Large intestine (tissue), 3 donors: Measurements from ENCODE around the gene CUL1. TPM values are rescaled to one million over a fixed set of nuclear protein-coding genes. Genes with fewer than 3 reads are reported as not detected.

Experiments used
- DNase-seq, 2 donors: peaks; one replicate each; pipeline versions ENCODE4 v3.0.0 to v3.0.0-alpha.2; 2013
- H3K27ac ChIP-seq: one replicate; pipeline ENCODE4 v1.5.1; 2013; ENCODE audit warnings: low read length
- H3K27me3 ChIP-seq: 2 replicates; pipeline ENCODE4 v1.6.1; 2013; ENCODE audit warnings: low read length; ENCODE audit not compliant: control insufficient read depth, insufficient read depth
- H3K36me3 ChIP-seq: 2 replicates; pipeline ENCODE4 v1.6.1; 2013; ENCODE audit warnings: low read length; ENCODE audit not compliant: control insufficient read depth, insufficient read depth
- H3K4me1 ChIP-seq: one replicate; pipeline ENCODE4 v1.6.1; 2013; ENCODE audit warnings: low read length; ENCODE audit not compliant: control insufficient read depth, insufficient read depth
- H3K4me3 ChIP-seq: one replicate; pipeline ENCODE4 v1.5.1; 2013; ENCODE audit warnings: low read length
- H3K9me3 ChIP-seq: one replicate; pipeline ENCODE4 v1.6.1; 2013; ENCODE audit warnings: mild to moderate bottlenecking, low read depth, low read length, moderate library complexity; ENCODE audit not compliant: control insufficient read depth
- WGBS: methylation state at CpG from one replicate; pipeline ENCODE4 v1.1.5; 2013; ENCODE audit warnings: low lambda C conversion rate; ENCODE audit not compliant: insufficient coverage; 5-methylcytosine and 5-hydroxymethylcytosine counted together
- polyA plus RNA-seq: library from polyadenylated mRNA; unstranded; fragments of 120-200 nt; gene quantifications from one replicate; pipeline ENCODE4 v1.2.1, GENCODE V29; 2013

Gene CUL1
- polyA plus RNA-seq, 1 donor: 43.7 TPM

DNA sequence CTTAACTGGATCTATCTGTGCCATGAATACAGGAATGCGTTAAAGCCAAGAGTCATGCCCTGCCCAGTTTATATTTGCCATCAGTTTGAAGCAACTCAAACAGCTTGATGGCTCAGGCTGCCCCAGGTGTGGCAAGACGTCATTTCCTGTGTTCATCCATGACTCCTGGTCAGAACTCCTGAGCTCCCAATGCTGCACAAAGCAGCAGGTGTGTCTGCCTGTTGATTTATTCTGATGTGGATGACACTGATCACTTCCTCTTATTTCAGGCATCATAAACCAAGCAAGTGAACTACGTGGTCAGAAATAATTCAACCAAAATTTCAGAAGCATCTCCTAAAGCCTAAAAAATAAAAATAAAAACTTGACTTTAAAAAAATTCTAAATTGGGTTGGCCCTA is 116.9 kb downstream of the CUL1 start:
- Histone ChIP-seq H3K27ac (no peak overlapping the region), H3K4me3 (no peak overlapping the region), H3K4me1 (no peaks in the 10 kb centered on the region), H3K27me3 (no peaks in the 10 kb centered on the region), H3K36me3 (peaks cover 44% of the 10 kb centered on the region), H3K9me3 (no peaks in the 10 kb centered on the region)
- peak in 1 of 2 donors; percentile 9 for DNase-seq
- WGBS: 90% methylated on average over 2 of the region's 3 CpGs

DNA sequence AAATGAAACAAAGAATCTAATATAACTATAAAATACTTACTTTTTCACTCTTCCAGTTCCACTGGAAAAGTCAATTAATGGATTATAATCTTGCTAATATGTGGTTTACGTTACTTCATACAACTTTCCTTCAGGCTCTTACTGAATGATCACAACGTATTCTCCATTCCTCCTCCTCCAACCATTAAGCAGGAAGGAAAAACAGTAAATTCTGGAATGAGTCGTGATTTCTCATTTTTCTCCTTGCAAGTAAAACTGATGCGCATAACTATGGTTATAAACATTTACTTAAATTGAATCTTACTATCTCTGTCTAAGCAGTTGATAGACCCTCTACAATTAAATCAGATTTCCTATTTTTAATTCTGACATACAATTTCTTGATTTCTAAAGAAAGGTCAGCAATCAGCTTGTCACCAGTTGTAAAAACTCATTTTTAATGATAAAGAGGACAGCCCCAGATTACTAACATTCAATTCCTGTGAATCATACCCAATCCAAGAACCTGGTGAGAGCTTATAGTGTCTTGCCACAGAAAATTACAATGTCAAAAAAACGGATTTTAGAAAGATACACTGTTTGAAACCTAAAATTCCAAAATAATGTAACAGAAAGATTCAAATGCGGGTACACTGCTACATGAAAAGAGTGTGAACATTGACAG is 121.1 kb downstream of the CUL1 start:
- 87% methylated on average over 4 of the region's 6 CpGs for WGBS

DNA sequence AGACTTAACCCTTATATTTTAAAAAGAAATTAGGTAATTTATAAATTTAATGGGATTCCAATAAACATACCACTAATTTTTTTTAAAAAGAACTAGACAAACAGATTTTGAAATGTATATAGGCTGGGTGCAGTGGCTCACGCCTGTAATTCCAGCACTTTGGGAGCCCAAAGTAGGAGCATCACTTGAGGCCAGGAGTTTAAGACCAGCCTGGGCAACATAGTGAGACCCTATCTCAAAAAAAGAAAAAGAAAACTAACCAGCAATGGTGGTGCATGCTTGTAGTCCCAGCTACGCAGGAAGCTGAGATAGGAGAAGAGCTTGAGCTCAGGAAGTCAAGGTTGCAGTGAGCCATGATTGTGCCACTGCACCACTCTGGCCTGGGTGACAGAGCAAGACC is 122.7 kb downstream of the CUL1 start:
- DNase-seq: no peak
- H3K27ac ChIP-seq: no peak overlapping the region
- no peaks in the 10 kb centered on the region for H3K9me3 ChIP-seq
- no CpG with 5 or more reads among the region's 2 CpGs for WGBS
- no peak overlapping the region for H3K4me3 ChIP-seq
- no peaks in the 10 kb centered on the region for H3K27me3 ChIP-seq
- H3K36me3 ChIP-seq: peaks cover 17% of the 10 kb centered on the region
- H3K4me1 ChIP-seq: no peaks in the 10 kb centered on the region

More for the DNA sequence above, 121.1 kb downstream of the CUL1 start:
- Histone ChIP-seq H3K27me3 (no peaks in the 10 kb centered on the region), H3K27ac (no peak overlapping the region), H3K4me1 (no peaks in the 10 kb centered on the region), H3K9me3 (no peaks in the 10 kb centered on the region), H3K36me3 (peaks cover 25% of the 10 kb centered on the region), H3K4me3 (no peak overlapping the region)
- no peak for DNase-seq

DNA sequence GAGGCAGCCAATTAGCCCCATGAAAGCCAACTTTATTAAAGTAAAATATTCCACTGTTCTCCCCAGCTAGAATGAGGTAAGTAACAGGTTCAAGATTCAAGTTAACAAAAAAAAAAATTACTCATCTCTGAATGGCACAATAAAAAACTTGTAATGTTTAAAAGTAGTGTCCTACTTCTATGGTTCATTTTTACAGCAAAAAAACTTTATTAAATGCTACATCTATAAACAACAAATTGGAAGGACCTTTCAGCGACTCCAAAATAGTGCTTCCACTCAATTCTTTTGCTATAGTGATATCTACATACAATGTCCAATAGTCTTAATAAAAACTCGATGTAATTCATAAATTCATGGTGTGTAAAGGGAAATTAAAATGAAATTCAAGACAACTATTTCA is 126.2 kb downstream of the CUL1 start:
- WGBS: 100% methylated on average over 1 of the region's 2 CpGs
- Histone ChIP-seq H3K9me3 (no peaks in the 10 kb centered on the region), H3K27ac (no peak overlapping the region), H3K4me1 (no peaks in the 10 kb centered on the region), H3K4me3 (no peak overlapping the region), H3K36me3 (peaks cover 7% of the 10 kb centered on the region), H3K27me3 (no peaks in the 10 kb centered on the region)
- DNase-seq: no peak

DNA sequence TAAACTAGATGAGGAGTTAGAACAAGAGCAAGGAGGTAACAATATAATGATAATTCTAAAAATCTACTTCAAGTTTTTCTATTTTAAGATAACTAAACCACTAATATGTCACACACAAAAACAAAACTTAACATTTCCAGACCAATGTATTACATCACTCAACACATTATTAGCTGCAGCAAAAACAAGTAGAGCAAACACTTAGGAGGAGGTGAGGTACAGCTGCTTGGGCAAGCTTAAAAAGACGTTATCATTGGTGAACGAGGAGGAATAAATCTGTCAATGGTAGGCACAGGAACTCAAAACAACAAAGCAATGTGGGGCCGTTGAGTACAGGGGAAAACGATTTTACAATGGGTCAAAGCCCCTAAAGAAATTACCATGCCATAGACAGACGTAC is 126.6 kb downstream of the CUL1 start:
- 44% methylated on average over 5 of the region's 5 CpGs for WGBS
- H3K36me3 ChIP-seq: peaks cover 7% of the 10 kb centered on the region
- H3K9me3 ChIP-seq: no peaks in the 10 kb centered on the region
- no peaks in the 10 kb centered on the region for H3K4me1 ChIP-seq
- H3K4me3 ChIP-seq: no peak overlapping the region
- DNase-seq: no peak
- H3K27ac ChIP-seq: no peak overlapping the region
- H3K27me3 ChIP-seq: no peaks in the 10 kb centered on the region

DNA sequence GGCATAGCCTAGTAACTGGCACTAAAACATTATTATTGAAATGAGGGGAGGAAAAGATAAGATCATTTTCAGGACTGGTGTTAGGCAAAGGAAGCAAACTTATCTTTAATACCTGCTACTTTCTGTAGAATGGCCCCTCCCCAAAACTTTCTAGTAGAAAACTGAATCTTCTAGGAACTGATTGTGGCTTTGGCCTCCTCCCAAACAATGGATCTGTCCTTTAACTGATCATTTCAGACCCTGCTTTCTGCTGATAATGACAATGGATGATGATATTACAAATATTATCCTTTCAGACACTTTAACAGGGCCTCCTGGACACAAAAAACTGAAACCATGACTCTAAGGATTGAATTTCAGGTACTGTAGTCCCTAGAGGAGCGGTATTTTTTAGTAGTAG is 130.3 kb downstream of the CUL1 start:
- H3K9me3 ChIP-seq: no peaks in the 10 kb centered on the region
- H3K4me3 ChIP-seq: no peak overlapping the region
- H3K4me1 ChIP-seq: no peaks in the 10 kb centered on the region
- peaks cover 7% of the 10 kb centered on the region for H3K36me3 ChIP-seq
- no peak overlapping the region for H3K27ac ChIP-seq
- no peaks in the 10 kb centered on the region for H3K27me3 ChIP-seq
- no peak for DNase-seq
- no CpG with 5 or more reads among the region's 1 CpG for WGBS

DNA sequence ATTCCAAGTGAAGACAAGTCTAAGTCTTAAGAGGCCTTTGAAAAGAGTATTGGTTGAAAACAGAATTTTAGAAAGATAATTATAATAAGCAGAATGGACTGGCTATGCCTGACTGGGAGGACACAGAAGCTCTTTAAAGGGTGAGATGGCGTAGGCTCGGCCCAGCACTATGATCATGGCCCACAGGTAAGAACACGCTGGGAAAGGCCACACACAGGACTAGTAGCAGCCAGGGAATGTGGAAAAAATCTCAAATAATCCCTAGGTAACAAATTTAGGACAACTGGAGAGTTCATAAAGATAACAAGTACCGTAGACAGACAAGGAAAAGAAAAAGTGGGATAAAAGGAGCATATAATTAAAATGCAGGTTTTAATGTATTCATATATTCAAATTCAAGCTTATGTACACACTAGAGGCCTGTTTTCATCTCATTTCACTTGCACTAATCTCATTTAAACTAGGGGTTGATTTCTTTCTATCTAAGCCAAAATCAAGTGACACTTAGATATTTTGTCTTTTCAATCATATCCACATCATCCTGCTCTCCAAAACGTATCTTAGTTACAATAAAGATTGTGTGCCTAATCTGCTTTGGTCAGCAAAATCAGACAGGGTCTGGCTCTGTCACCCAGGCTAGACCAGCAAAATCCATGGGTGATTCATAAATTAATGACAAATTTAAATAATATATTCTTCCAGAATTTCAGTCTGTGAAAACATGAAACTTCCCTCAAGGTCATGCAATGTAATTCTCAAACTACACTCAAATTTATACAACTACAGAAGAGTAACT is 132.4 kb downstream of the CUL1 start:
- peaks cover 10% of the 10 kb centered on the region for H3K36me3 ChIP-seq
- no peaks in the 10 kb centered on the region for H3K9me3 ChIP-seq
- H3K27me3 ChIP-seq: no peaks in the 10 kb centered on the region
- H3K4me1 ChIP-seq: no peaks in the 10 kb centered on the region
- 94% methylated on average over 2 of the region's 5 CpGs for WGBS
- H3K27ac ChIP-seq: no peak overlapping the region
- no peak overlapping the region for H3K4me3 ChIP-seq
- no peak for DNase-seq

DNA sequence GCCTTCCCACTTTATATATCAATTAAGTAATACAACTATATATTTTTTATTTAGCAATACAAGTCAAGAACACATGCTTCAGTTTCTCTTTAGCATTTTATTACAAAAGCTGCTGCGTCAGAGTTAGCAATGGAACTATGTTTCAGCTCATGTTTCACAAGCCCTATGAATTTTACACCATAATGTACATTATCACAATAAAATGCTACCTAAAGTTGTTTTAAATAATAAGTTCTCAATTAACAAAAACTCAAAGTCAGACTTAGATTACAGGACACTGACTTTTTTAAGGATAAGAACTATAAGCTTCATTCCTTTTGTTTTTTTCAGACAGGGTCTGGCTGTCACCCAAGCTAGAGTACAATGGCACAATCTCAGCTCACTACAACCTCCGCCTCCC is 133.1 kb downstream of the CUL1 start:
- 100% methylated on average over 1 of the region's 2 CpGs for WGBS
- no peak for DNase-seq
- H3K4me3 ChIP-seq: no peak overlapping the region

DNA sequence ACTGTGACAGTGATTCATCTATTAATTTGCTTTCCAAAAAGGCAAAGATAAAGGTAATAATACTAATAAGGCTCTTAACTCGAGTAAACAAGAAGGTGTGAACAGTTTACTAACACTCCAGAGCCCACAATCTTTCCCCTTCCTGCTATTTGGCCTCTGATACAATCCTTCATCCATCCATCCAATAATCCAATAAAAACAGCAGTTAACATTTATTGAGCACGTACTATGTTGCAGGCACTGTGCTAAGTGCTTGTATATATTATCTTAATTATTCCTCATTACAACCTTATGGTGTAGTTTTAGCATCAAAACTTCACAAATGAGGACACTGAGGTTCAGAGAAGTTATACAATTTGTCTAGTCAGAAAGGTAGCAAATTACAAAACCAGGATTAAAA is 135.9 kb downstream of the CUL1 start:
- Histone ChIP-seq H3K36me3 (peaks cover 4% of the 10 kb centered on the region), H3K27me3 (no peaks in the 10 kb centered on the region), H3K4me1 (no peaks in the 10 kb centered on the region), H3K4me3 (no peak overlapping the region), H3K27ac (no peak overlapping the region), H3K9me3 (no peaks in the 10 kb centered on the region)
- WGBS: no CpG with 5 or more reads among the region's 2 CpGs
- DNase-seq: no peak

More for the DNA sequence above, 133.1 kb downstream of the CUL1 start:
- Histone ChIP-seq H3K27me3 (no peaks in the 10 kb centered on the region), H3K36me3 (peaks cover 9% of the 10 kb centered on the region), H3K9me3 (no peaks in the 10 kb centered on the region), H3K27ac (no peak overlapping the region), H3K4me1 (no peaks in the 10 kb centered on the region)

DNA sequence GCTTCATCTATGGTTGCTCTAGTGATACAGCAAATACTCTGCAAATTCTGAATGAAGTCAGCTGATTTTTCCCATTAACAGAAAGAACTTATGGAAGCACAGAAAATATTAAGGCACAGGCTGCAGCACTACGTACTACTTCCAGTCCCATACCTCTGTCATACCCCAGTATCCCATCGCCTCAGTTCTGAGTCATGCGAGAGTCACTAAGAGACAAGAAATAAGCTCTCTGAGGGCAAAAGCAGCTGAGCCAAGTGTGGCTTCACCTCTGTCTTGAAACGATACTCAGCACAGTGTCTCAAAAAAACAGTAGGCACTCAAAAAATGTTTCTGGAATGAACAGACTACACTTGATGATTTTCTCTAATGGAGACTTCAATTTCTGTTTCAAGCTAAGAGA is 137.2 kb downstream of the CUL1 start:
- Histone ChIP-seq H3K4me1 (no peaks in the 10 kb centered on the region), H3K27ac (no peak overlapping the region)

More for the DNA sequence above, 137.2 kb downstream of the CUL1 start:
- Histone ChIP-seq H3K36me3 (peaks cover 4% of the 10 kb centered on the region), H3K27me3 (no peaks in the 10 kb centered on the region), H3K4me3 (no peak overlapping the region), H3K9me3 (no peaks in the 10 kb centered on the region)
- 100% methylated on average over 1 of the region's 4 CpGs for WGBS
- no peak for DNase-seq
